GM19328 (cell line): ENCODE results near the gene GRK5.

ENCODE experiments used
- ATAC-seq: cut with Tn5 transposase; IDR thresholded peaks from one replicate; pipeline ENCODE4 v1.9.1; 2021; ENCODE audit warnings: mild to moderate bottlenecking, moderate library complexity; ENCODE audit not compliant: unreplicated experiment

Gene GRK5

DNA sequence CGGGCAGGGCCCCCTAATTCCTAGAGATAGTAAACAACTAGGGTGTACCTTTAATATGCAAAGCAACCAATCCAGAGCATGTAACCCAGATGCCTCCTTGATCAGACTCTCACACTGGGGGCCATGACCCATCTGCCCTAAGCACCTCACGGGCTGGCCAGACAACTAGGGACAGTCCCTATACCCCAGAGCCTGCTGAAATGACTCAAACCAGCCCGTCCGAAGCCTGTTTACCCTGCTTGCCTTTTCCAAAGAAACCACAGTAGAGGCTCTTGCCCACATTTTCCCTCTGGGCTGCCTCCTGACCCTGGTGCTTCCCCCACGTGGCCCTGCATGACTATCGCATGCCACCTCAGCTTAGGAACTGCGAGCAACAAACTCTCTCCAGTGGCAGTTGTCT is 288.9 kb downstream of the GRK5 start:
- peak; percentile 77 for ATAC-seq

DNA sequence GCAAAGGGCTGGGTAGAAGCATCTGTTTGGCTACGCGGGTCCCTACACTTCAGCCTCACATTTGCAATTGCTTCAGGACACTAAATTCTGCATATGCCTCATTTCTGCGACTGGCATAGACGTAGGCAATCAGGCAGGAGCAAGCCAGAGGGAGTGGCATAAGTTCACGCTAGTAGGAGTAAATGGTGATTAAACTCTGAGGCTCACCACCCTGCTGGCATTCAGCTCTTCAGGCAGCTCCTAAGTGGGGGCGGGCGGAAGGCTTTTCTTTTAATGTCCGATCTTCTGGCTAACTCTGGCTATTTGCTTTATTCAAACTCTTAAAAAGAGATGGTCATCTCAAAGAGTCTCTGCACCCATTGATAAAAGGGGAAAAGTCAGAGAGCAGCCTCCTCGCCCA is 289.9 kb downstream of the GRK5 start:
- ATAC-seq, result no peak

DNA sequence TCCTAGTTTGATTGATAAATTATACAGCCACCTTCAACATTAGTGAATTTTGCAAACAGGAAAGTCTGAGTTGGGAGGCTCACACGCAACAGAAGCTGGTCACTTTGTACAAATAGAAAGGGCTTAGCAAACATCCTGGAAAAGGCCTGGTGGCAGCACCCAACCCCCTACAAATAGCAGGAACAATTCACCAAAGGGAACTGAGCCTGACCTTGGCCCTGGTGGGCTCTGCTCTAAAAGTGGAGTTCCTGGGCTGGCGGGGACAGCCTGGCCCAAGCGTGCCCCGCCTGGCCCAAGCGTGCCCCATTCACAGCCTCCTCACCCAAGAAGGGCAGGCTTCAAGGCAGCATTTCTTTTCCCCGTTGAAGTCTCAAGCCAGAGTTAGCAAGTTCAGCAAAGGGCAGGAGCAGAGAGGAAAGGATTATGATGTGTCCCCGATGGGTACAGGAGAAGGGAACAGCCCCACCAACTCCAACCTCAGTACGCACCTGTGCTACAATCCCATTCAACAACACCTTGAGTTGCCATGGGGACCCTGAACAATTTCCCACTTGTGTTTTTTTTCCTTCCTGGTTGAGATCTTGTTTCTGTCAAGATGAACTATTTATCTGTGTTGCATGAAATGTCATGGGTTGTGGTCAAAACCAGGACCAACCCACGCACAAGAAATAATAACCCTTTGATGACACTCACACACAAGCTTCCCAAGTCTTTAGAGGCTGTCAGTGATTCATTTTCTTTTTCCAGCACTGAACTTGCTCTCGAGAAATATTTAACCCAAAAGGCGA is 291.7 kb downstream of the GRK5 start:
- ATAC-seq, result no peak

DNA sequence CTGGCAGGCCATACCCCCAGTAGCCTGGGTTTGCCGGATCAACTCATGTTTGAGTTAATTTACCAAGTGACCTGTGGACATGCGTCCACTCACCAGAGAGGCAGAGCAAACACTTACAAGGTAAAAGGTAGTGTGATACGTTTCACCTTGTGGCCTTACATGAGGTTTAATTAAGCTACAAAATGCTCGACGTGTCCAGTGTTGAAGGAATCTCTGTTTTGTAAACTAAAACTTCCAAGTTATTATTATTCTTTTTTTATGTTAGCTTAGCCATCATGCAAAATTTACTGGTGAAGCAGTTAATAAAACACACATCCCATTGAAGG is 292.3 kb downstream of the GRK5 start:
- ATAC-seq, result no peak

DNA sequence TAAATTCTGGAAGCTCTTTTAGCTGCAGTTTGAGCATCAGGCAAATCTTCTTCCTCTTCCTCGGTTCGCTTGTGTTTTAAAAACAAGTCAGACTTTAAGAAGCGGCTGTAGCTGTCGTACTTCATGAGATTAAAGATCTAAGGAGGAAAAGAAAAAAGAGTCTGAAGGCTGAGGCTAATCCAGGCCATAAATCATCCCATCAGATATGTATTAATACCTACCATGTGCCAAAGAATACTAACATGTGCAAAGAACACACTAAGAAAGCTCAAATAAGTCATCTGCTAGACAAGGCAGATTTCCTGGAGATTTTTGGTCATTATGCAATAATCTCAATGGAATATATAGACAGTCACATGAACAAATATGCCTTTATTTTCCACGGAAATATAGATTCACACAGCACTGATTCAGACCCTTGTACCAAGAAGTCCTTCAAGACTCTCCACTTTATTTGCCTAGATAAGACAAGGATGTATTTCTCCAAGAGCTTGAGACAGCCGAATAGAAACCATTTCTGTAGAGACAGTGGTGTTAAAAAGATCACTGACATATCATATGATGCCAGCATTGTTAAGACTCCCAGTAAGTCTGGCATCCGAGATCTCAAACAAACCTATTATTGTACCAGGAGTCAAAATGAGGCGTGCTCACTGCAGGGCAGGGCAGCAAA is 292.9 kb downstream of the GRK5 start:
- no peak for ATAC-seq

DNA sequence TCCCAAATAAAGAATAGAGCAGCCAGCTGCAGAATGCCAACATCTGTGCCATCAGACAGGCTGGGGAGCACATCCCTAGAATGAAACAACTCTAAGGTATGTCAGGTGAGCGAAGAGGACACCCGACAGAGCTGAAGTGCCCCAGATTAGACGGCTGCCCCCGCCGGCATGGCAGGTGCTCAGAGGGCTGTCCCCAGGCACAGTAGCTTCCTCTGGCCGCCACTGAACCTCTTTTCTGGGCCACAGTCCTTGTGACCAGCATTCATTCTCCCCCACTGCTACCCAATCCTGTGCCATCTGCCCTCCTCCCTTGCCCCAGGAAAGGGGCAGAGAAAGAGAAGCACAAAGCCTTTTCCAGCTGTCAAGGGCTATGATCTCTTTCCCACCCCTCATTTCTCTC is 293.4 kb downstream of the GRK5 start:
- no peak for ATAC-seq

DNA sequence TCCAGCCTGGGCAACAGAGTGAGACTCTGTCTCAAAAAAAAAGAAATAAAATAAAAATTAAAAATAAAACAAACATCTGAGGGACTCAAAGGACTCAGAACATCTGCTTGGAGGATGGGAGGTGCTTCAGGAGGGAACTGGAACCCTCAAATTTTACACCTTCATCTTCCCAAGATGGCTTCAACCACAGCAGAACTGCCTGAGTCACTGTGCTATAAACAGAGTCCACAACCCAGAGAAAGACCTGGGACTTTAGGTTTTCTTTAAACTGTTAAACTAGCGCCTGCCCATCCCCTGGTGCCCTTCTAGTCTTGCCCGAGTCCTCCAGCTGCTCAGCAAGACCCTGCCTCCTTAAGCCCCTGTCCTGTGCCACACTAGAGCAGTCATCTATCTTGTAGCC is 294.3 kb downstream of the GRK5 start:
- no peak for ATAC-seq

DNA sequence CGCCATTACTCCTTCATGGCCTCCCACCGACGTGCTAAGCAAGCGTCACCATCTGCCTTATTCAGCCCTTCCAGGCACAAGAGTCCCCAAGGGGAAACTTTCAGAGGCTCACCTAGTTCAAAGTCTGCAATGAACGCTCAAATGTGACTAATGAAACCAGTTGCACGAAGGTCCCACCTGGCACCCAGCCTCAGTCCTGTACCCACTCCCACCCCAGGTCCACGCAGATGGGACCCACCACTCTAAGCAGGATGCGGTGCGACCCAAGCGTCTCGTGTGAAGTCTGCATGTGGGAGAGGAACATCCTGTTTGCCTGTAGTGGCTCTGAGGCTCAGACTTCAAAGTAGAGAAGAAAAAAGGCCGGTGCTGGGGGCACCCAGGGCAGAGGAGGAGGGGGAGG is 294.8 kb downstream of the GRK5 start:
- no peak for ATAC-seq

DNA sequence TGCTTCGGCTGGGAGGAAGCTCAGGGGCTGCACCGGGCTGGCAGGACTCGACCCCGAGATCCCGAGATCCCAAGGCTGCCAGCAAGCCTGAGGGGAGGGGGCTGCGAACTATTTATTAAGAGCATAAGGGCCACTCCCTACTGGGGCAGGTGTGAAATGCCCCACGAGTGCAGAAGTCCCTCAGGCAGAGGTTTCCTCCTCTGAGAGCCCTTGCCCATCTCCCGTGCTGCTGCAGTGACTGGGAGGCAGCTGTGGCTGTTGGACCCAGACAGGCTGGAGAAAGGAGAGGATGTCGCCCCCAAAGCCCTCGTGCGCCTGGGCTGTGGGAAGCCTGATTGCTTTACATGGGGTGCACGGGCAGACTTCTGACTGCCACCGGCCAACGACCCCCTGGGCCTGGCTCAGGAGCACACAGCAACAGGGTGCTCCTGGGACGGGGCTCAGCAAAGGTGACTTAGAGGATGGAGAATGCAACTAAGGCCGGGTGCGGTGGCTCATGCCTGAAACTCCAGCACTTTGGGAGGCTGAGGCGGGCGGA is 295.3 kb downstream of the GRK5 start:
- no peak for ATAC-seq

DNA sequence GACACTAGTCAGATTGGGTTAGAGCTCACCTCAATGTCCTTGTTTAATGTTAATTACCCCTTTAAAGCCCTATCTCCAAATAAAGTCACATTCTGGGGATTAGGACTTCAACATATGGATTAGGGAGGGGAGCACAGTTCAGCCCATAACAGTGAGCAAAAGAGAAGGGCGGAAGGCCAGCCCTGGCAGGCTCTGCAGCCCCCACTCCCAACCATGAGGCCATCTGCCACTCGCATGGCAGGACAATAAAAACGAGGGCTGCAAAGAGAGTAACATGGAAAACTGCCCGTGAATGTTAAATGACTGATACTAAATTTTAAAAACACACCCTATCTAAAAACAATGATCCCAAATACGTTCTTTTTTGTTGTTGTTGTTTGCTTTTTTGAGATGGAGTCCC is 296.4 kb downstream of the GRK5 start:
- ATAC-seq, result no peak

DNA sequence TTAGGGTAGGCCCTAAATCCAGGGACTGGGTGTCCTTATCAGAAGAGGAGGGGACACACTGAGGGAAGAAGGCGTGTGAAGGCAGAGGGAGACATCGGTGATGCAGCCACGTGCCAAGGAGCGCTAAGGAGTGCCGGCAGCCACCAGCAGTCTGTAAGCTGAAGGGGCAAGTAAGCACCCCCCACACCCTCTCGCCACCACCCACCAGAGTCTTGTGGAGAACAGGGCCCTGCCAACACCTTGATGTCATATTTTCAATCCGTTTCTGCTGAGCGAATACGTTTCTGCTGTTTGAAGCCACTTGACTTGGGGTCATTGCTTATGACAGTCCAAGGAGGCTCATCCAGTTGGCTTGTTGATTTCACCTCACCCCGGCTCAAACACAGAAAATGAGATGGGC is 297.3 kb downstream of the GRK5 start:
- ATAC-seq, result no peak

DNA sequence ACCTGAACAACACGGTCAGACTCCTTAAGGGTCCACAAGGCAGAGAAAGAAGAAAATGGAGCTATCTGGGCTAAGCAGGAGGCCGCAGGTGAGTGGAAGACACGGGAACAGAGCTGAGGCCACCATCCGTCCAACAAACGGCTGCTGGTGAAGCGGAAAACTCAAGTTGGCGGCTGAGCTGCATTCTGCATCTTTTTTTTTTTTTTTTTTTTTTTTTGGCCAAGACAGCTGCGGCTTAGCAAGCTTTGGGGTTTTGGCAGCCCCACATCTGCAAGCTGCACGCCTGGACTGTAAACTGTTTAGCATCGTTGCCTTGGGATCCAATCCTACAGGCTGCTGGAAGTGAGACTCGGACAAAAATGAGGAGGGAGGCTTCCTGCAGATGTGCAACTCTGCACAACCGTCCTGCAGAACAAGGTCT is 297.8 kb downstream of the GRK5 start:
- no peak for ATAC-seq
